HepG2 (cell line): ENCODE measurements around the gene SLC34A3.
"Not testable (repeated sequence)": the region's sequence is repeated elsewhere in the genome, so short reads cannot be mapped to it uniquely, and the experiment has no call there.

Experiments
- GFI1 ChIP-seq: sonication (generic); formaldehyde crosslinking; IDR thresholded peaks from 2 replicates; pipeline ENCODE4 v1.5.0; 2020; ENCODE audit warnings: missing genetic modification reagents, mild to moderate bottlenecking, borderline replicate concordance
- SMAD3 ChIP-seq: sonication (generic); formaldehyde crosslinking; IDR thresholded peaks from 2 replicates; pipeline ENCODE4 v1.4.0; 2020; ENCODE audit warnings: missing genetic modification reagents
- SMC3 ChIP-seq: IDR thresholded peaks from 2 replicates; pipeline ENCODE4 v1.6.1; 2011; ENCODE audit warnings: low read length, improper control_type of control experiment
- TF ChIP-seq, protein P1 (sequence below): sonication (generic); formaldehyde crosslinking; IDR thresholded peaks from 2 replicates; pipeline ENCODE4 v1.8.1; 2023; ENCODE audit warnings: missing genetic modification reagents, mild to moderate bottlenecking, borderline replicate concordance

DNA sequence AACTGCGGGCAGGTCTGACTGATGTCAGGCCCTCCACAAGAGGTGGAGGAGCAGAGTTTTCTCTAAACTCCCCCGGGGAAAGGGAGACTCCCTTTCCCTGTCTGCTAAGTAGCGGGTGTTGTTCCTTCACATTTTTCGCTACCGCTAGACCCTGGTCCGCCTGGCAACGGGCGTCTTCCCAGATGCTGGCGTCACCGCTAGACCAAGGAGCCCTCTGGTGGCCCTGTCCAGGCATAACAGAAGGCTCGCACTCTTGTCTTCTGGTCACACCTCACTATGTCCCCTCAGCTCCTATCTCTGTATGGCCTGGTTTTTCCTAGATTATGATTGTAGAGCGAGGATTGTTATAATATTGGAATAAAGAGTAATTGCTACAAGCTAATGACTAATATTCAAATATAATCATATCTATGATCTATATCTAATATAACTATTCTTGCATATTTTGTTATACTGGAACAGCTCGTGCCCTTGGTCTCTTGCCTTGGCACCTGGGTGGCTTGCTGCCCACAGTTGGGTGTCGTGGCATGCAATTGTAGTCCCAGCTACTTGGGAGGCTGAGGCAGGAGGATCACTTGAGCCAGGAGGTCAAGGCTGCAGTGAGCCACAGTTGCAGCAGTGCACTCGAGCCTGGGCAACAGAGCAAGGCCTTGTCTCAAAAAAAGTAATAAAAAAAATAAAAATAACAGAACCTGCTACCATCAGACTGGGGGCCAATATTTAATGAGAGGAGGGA is 31.6 kb downstream of the SLC34A3 start:
- TF ChIP-seq SMC3, GFI1, SMAD3: not testable (repeated sequence)
- TF ChIP-seq, protein P1, sequence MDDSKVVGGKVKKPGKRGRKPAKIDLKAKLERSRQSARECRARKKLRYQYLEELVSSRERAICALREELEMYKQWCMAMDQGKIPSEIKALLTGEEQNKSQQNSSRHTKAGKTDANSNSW (CRISPR knock-in tag): not testable (repeated sequence)
